A549 (cell line): ENCODE data around the gene CCR5AS.

Experiments used
- NFE2L2 ChIP-seq: fragments of 150-350 bp; conservative IDR thresholded peaks from 2 replicates; pipeline ENCODE4 v1.6.1; 2014; ENCODE audit warnings: low read length
- TP53 ChIP-seq: fragments of 250-450 bp; sonication (Bioruptor Pico); IDR thresholded peaks from 2 replicates; pipeline ENCODE4 v1.5.0; 2021; ENCODE audit warnings: mild to moderate bottlenecking, moderate library complexity
- TF ChIP-seq, protein P1 (sequence below): fragments of >200 bp; sonication (Bioruptor Twin); formaldehyde crosslinking; IDR thresholded peaks from 3 replicates; pipeline ENCODE4 v1.5.1; 2016

DNA sequence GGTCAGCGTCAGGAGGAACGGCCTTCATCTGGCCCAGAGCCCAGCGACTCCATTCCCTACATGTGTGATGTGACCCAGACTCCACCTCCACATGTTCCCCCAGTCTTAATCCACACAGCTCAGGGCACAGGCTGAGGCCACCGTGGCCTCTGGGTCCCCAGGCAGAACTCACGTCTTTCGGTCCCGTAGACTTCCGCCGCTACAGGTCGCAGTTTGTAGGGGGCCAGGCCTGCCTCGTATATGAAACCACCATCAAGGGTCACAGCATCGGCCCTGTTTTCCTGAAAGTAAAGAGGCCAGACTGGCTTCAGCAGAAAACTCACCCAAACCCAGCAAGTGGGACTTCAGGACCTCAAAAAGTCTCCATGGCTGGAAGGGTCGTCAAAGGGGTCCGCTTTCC, 49.3 kb upstream of the CCR5AS start:
- TF ChIP-seq TP53 = no peak
- TF ChIP-seq, protein P1, sequence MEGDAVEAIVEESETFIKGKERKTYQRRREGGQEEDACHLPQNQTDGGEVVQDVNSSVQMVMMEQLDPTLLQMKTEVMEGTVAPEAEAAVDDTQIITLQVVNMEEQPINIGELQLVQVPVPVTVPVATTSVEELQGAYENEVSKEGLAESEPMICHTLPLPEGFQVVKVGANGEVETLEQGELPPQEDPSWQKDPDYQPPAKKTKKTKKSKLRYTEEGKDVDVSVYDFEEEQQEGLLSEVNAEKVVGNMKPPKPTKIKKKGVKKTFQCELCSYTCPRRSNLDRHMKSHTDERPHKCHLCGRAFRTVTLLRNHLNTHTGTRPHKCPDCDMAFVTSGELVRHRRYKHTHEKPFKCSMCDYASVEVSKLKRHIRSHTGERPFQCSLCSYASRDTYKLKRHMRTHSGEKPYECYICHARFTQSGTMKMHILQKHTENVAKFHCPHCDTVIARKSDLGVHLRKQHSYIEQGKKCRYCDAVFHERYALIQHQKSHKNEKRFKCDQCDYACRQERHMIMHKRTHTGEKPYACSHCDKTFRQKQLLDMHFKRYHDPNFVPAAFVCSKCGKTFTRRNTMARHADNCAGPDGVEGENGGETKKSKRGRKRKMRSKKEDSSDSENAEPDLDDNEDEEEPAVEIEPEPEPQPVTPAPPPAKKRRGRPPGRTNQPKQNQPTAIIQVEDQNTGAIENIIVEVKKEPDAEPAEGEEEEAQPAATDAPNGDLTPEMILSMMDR = no peak
- TF ChIP-seq NFE2L2 = no peak
